Fibroblast of the aortic adventitia (primary cell): ENCODE data around the gene CYB5R4. TPM values are rescaled to one million over a fixed set of nuclear protein-coding genes. Genes with fewer than 3 reads are reported as not detected.

Experiments
- DNase-seq: peaks from one replicate; pipeline ENCODE4 v3.0.0-alpha.2; 2010; ENCODE audit warnings: low read depth
- H3K4me3 ChIP-seq: 2 replicates; pipeline ENCODE4 v1.5.1; 2011; ENCODE audit warnings: low read depth, mild to moderate bottlenecking, control low read depth, low read length, moderate library complexity
- CTCF ChIP-seq: IDR thresholded peaks from 2 replicates; pipeline ENCODE4 v1.5.1; 2011; ENCODE audit warnings: mild to moderate bottlenecking, low read length, control low read depth, inconsistent platforms; ENCODE audit not compliant: insufficient read depth
- total RNA-seq: library from RNA; depleted of rRNA; stranded (reverse); fragments of >200 nt; gene quantifications from 2 replicates; pipeline ENCODE4 v1.2.3, GENCODE V29; 2012; ENCODE audit warnings: low replicate concordance

CYB5R4 gene
- total RNA-seq: 2.8 and 7.2 TPM in 2 replicates

- peak; percentile 97 for DNase-seq
- H3K4me3 ChIP-seq: peak within 1 kb of the TSS; percentile 92
- TF ChIP-seq CTCF: peak; percentile 56
These were observed at the start of gene CYB5R4 for GRCh38 chr6:83859410-83860358. Gene CYB5R4 (plus strand): TSS chr6:83859689. CDS start chr6:83859783, 94 bp downstream.

- H3K4me3 ChIP-seq: no peak overlapping the region
These were observed 46.9 kb upstream of the CYB5R4 start for GRCh38 chr6:83812595-83812994.

GRCh38 chr6:83815631-83816272 lies 43.7 kb upstream of the CYB5R4 start:
- no peak for DNase-seq
- no peak overlapping the region for H3K4me3 ChIP-seq
- no peak for TF ChIP-seq CTCF

More at GRCh38 chr6:83812595-83812994, 46.9 kb upstream of the CYB5R4 start:
- no peak for TF ChIP-seq CTCF
- no peak for DNase-seq

GRCh38 chr6:83822629-83823169 lies 36.8 kb upstream of the CYB5R4 start:
- no peak for TF ChIP-seq CTCF
- H3K4me3 ChIP-seq: no peak overlapping the region
- no peak for DNase-seq

GRCh38 chr6:83824388-83824801 lies 35.1 kb upstream of the CYB5R4 start:
- no peak overlapping the region for H3K4me3 ChIP-seq
- TF ChIP-seq CTCF: no peak
- DNase-seq: peak; percentile 23

GRCh38 chr6:83824831-83825230 lies 34.7 kb upstream of the CYB5R4 start:
- DNase-seq: peak; percentile 7
- H3K4me3 ChIP-seq: no peak overlapping the region
- TF ChIP-seq CTCF: no peak
